HCT116 (cell line): ENCODE measurements around the gene TBC1D16. TPM values are rescaled to one million over a fixed set of nuclear protein-coding genes. Genes with fewer than 3 reads are reported as not detected.

ENCODE experiments used
- ATAC-seq: fragments of 200-7000 bp; cut with Tn5 transposase; 2 replicates; pipeline ENCODE4 v1.9.1; 2020; ENCODE audit warnings: mild to moderate bottlenecking, moderate library complexity
- BruUV-seq: library from RNA; stranded (reverse); fragments of 400-500 nt; replicated peaks from 2 replicates; lab custom pipeline; 2021; lab: Mats Ljungman, UMichigan
- CTCF ChIA-PET: fragments of 300-600 bp; sonication (Branson Sonifier 250); formaldehyde crosslinking; loops from one replicate; lab custom pipeline; 2021; ENCODE audit warnings: antibody characterized with exemption; lab: Charles Lee
- POLR2A ChIA-PET: fragments of 300-600, 350-600 bp; sonication (Branson Sonifier 250); formaldehyde crosslinking; loops from one replicate; lab custom pipeline; 2021; ENCODE audit warnings: antibody characterized with exemption; lab: Charles Lee
- RAD21 ChIA-PET, 2 experiments: fragments of 300-600 bp; sonication (Branson Sonifier 250); formaldehyde crosslinking; loops; one replicate each; lab custom pipeline; 2023; ENCODE audit warnings: low total read pairs in 2 of 2; ENCODE audit not compliant: uncharacterized antibody in 2 of 2, unreplicated experiment in 2 of 2, low non-redundant PET in 1 of 2; lab: Charles Lee
- DNase-seq: peaks from one replicate; pipeline ENCODE4 v3.0.0-alpha.2; 2010; ENCODE audit warnings: low read depth, low spot score
- H2AFZ ChIP-seq: fragments of 200-600 bp; shearing (Covaris generic), sonication (generic); 2 replicates; pipeline ENCODE4 v1.6.1; 2017; ENCODE audit warnings: low read depth, mixed run types, mixed read lengths, antibody characterized with exemption, low read length; ENCODE audit not compliant: poor library complexity, severe bottlenecking
- H3K27ac ChIP-seq: 2 replicates; pipeline ENCODE4 v1.5.1; 2012; ENCODE audit warnings: low read depth, low read length
- H3K27me3 ChIP-seq: fragments of 200-600 bp; sonication (generic); 2 replicates; pipeline ENCODE4 v1.6.1; 2016; ENCODE audit warnings: mixed run types, low read length, mixed read lengths; ENCODE audit not compliant: insufficient read depth
- H3K36me3 ChIP-seq, 2 experiments: fragments of 200-500 bp in 1 of 2; fragments of 200-600 bp in 1 of 2; sonication (Bioruptor generic) in 1 of 2; sonication (generic) in 1 of 2; 2 replicates each; pipeline versions ENCODE4 v1.5.1 to v1.6.1; 2014 to 2016; ENCODE audit warnings: low read length in 2 of 2, inconsistent platforms in 1 of 2, mixed read lengths in 1 of 2, mixed run types in 1 of 2; ENCODE audit not compliant: insufficient read depth in 2 of 2, control insufficient read depth in 1 of 2
- H3K4me1 ChIP-seq, 2 experiments: fragments of 200-600 bp in 1 of 2; sonication (generic) in 1 of 2; 2 replicates each; pipeline versions ENCODE4 v1.5.1 to v1.6.1; 2012 to 2017; ENCODE audit warnings: low read length in 2 of 2, inconsistent platforms in 1 of 2, mild to moderate bottlenecking in 1 of 2, mixed read lengths in 1 of 2, mixed run types in 1 of 2, moderate library complexity in 1 of 2; ENCODE audit not compliant: insufficient read depth in 2 of 2, control insufficient read depth in 1 of 2
- H3K4me2 ChIP-seq: fragments of 200-600 bp; sonication (generic); 2 replicates; pipeline ENCODE4 v1.6.1; 2017; ENCODE audit warnings: mixed run types, low read length, mixed read lengths
- H3K4me3 ChIP-seq, 2 experiments: fragments of 200-600 bp in 1 of 2; sonication (generic) in 1 of 2; replicated peaks in 1 of 2; 2 replicates each; pipeline ENCODE4 v1.5.1; 2011 to 2016; ENCODE audit warnings: low read length in 2 of 2, control low read depth in 1 of 2, low read depth in 1 of 2, mild to moderate bottlenecking in 1 of 2, mixed read lengths in 1 of 2, mixed run types in 1 of 2
- H3K79me2 ChIP-seq: fragments of 200-600 bp; sonication (generic); 2 replicates; pipeline ENCODE4 v1.6.1; 2017; ENCODE audit warnings: mild to moderate bottlenecking, mixed run types, low read length, moderate library complexity, mixed read lengths; ENCODE audit not compliant: insufficient read depth
- H3K9ac ChIP-seq: fragments of 200-600 bp; sonication (generic); 2 replicates; pipeline ENCODE4 v1.6.1; 2016; ENCODE audit warnings: low read length, mixed read lengths
- H3K9me2 ChIP-seq: fragments of 200-600 bp; sonication (generic), shearing (Covaris generic); 2 replicates; pipeline ENCODE4 v1.6.1; 2017; ENCODE audit warnings: mixed run types, mild to moderate bottlenecking, moderate library complexity; ENCODE audit not compliant: insufficient read depth
- H3K9me3 ChIP-seq, 2 experiments: fragments of 200-500 bp in 1 of 2; fragments of 200-600 bp in 1 of 2; sonication (Bioruptor generic) in 1 of 2; sonication (generic) in 1 of 2; 2 replicates each; pipeline ENCODE4 v1.6.1; 2014 to 2017; ENCODE audit warnings: low read length in 2 of 2, mixed read lengths in 2 of 2, inconsistent platforms in 1 of 2, low read depth in 1 of 2, mild to moderate bottlenecking in 1 of 2, mixed run types in 1 of 2, moderate library complexity in 1 of 2; ENCODE audit not compliant: control insufficient read depth in 1 of 2, insufficient read depth in 1 of 2
- H4K20me1 ChIP-seq: fragments of 200-600 bp; sonication (generic), shearing (Covaris generic); 2 replicates; pipeline ENCODE4 v1.6.1; 2017; ENCODE audit warnings: mixed run types, mild to moderate bottlenecking, moderate library complexity; ENCODE audit not compliant: insufficient read depth
- ATF3 ChIP-seq: IDR thresholded peaks from 2 replicates; pipeline ENCODE4 v1.6.1; 2012
- CBX3 ChIP-seq: IDR thresholded peaks from 2 replicates; pipeline ENCODE4 v1.6.1; 2012; ENCODE audit warnings: low read depth
- CTCF ChIP-seq, 3 experiments: fragments of 200-600 bp in 1 of 3; sonication (generic) in 1 of 3; IDR thresholded peaks in 2 of 3; conservative IDR thresholded peaks in 1 of 3; 2 replicates each; pipeline ENCODE4 v1.5.1; 2012 to 2017; ENCODE audit warnings: low read depth in 2 of 3, low read length in 2 of 3, antibody characterized with exemption in 1 of 3, borderline replicate concordance in 1 of 3, control low read depth in 1 of 3, mild to moderate bottlenecking in 1 of 3, mixed read lengths in 1 of 3, mixed run types in 1 of 3, moderate library complexity in 1 of 3; ENCODE audit not compliant: insufficient read depth in 1 of 3
- EGR1 ChIP-seq: IDR thresholded peaks from 2 replicates; pipeline ENCODE4 v1.6.1; 2012; ENCODE audit warnings: low read depth
- EZH2 ChIP-seq: fragments of 200-600 bp; sonication (generic); IDR thresholded peaks from 2 replicates; pipeline ENCODE4 v1.6.1; 2017; ENCODE audit warnings: antibody characterized with exemption, mixed run types
- EZH2phosphoT487 ChIP-seq: fragments of 200-600 bp; IDR thresholded peaks from 2 replicates; pipeline ENCODE4 v1.6.1; 2018; ENCODE audit warnings: antibody characterized with exemption, borderline replicate concordance
- JUND ChIP-seq: IDR thresholded peaks from 2 replicates; pipeline ENCODE4 v1.6.1; 2012
- MAX ChIP-seq: IDR thresholded peaks from 2 replicates; pipeline ENCODE4 v1.6.1; 2012
- POLR2A ChIP-seq: IDR thresholded peaks from 2 replicates; pipeline ENCODE4 v1.7.0; 2011; ENCODE audit warnings: borderline replicate concordance; ENCODE audit not compliant: insufficient read depth, insufficient read length; ENCODE audit errors: extremely low read depth
- POLR2AphosphoS5 ChIP-seq: IDR thresholded peaks from 2 replicates; pipeline ENCODE4 v1.6.1; 2011; ENCODE audit warnings: mild to moderate bottlenecking, low read depth, low read length, moderate library complexity
- RAD21 ChIP-seq: IDR thresholded peaks from 2 replicates; pipeline ENCODE4 v1.6.1; 2012; ENCODE audit warnings: low read depth, mild to moderate bottlenecking
- REST ChIP-seq: IDR thresholded peaks from 2 replicates; pipeline ENCODE4 v1.6.1; 2012; ENCODE audit warnings: low read depth
- SIN3A ChIP-seq: IDR thresholded peaks from 2 replicates; pipeline ENCODE4 v1.6.1; 2012; ENCODE audit warnings: low read depth
- SP1 ChIP-seq: IDR thresholded peaks from 2 replicates; pipeline ENCODE4 v1.6.1; 2012; ENCODE audit warnings: low read depth
- SRF ChIP-seq: IDR thresholded peaks from 2 replicates; pipeline ENCODE4 v1.6.1; 2012; ENCODE audit warnings: low read depth
- TCF7L2 ChIP-seq: IDR thresholded peaks from 2 replicates; pipeline ENCODE4 v1.7.0; 2011; ENCODE audit warnings: borderline replicate concordance, inconsistent platforms; ENCODE audit not compliant: insufficient read depth, insufficient read length; ENCODE audit errors: extremely low read depth
- YY1 ChIP-seq: IDR thresholded peaks from 2 replicates; pipeline ENCODE4 v1.6.1; 2011; ENCODE audit warnings: low read length, low read depth, moderate library complexity, mild to moderate bottlenecking; ENCODE audit not compliant: insufficient replicate concordance; ENCODE audit errors: extremely low read depth
- ZBTB33 ChIP-seq: IDR thresholded peaks from 2 replicates; pipeline ENCODE4 v1.6.1; 2011; ENCODE audit warnings: mild to moderate bottlenecking, low read length, moderate library complexity; ENCODE audit not compliant: insufficient replicate concordance; ENCODE audit errors: extremely low read depth
- ZFX ChIP-seq: fragments of 450-650 bp; IDR thresholded peaks from 2 replicates; pipeline ENCODE4 v1.6.1; 2017
- ZNF274 ChIP-seq: fragments of 200-500 bp; sonication (Bioruptor generic); IDR thresholded peaks from 2 replicates; pipeline ENCODE4 v1.6.1; 2014; ENCODE audit warnings: mild to moderate bottlenecking, low read depth, low read length, inconsistent platforms
- intact Hi-C: fragments of 100-400 bp; cut with micrococcal nuclease; formaldehyde crosslinking; loops from 2 replicates; pipeline ENCODE4 v1.10.0; 2022
- total RNA-seq: library from RNA; stranded (reverse); gene quantifications from one replicate; pipeline ENCODE4 v1.2.1, GENCODE V29; 2021; ENCODE audit not compliant: unreplicated experiment

TBC1D16 gene
- total RNA-seq, 1 experiment from 2014 or later, result 31.1 TPM

- Histone ChIP-seq H3K27ac (no peak overlapping the region), H3K9me2 (no peaks in the 10 kb centered on the region), H3K4me3 (no peak overlapping the region), H3K9me3 (no peaks in the 10 kb centered on the region), H3K4me2 (no peak overlapping the region), H3K9ac (no peak overlapping the region), H2AFZ (no peak overlapping the region), H3K36me3 (no peaks in the 10 kb centered on the region), H3K79me2 (0 out of 2 replicates have a peak, but pooled peaks cover 5% of the 10 kb centered on the region), H4K20me1 (no peaks in the 10 kb centered on the region), H3K4me1 (peaks cover 52 to 57% of the 10 kb centered on the region in 2 experiments), H3K27me3 (no peaks in the 10 kb centered on the region)
- intact Hi-C loops, result loop anchor here (5.0 kb wide), 2 partner anchors 68 to 133 kb away; no protein-coding TSS in a partner anchor
- RAD21 ChIA-PET, result interaction anchor here in 1 of 2 experiments (0.7 kb wide), 1 partner anchor 102 kb away, joined by 3 read pairs; no protein-coding TSS in a partner anchor
- POLR2A ChIA-PET, result no interaction called here
- ATAC-seq (no peak), DNase-seq (no peak)
- CTCF ChIA-PET, result interaction anchor here (1.0 to 1.7 kb wide), 3 partner anchors 14 to 145 kb away, joined by 3 to 6 read pairs (median 4); partner anchors contain the start of gene CBX4
- no TSS peak for BruUV-seq
- TF ChIP-seq SP1, result no peak
- no peak for TF ChIP-seq JUND
- no peak for TF ChIP-seq MAX
- no peak for TF ChIP-seq CBX3
- TF ChIP-seq EGR1, result no peak
- no peak for TF ChIP-seq REST
- no peak for TF ChIP-seq RAD21
- TF ChIP-seq POLR2A, result no peak
- no peak for TF ChIP-seq ZNF274
- no peak for TF ChIP-seq ATF3
- no peak for TF ChIP-seq YY1
- no peak for TF ChIP-seq ZBTB33
- TF ChIP-seq POLR2AphosphoS5, result no peak
- no peak for TF ChIP-seq EZH2phosphoT487
- TF ChIP-seq ZFX, result no peak
- TF ChIP-seq EZH2, result no peak
- TF ChIP-seq SIN3A, result no peak
- no peak for TF ChIP-seq CTCF (IDR thresholded peaks at IDR 0.05 in 2 of 3, conservative IDR thresholded peaks at IDR 0.05 in 1 of 3; ENCODE audit: borderline replicate concordance in 1 of 3, insufficient read depth in 1 of 3, low read depth in 2 of 3, low read length in 2 of 3)
- TF ChIP-seq TCF7L2, result no peak
- TF ChIP-seq SRF, result no peak
Measured at GRCh38 chr17:79984877-79985276, 50.8 kb downstream of the TBC1D16 start.
